Immature natural killer cell (primary cell): Measurements from ENCODE around the gene PLEKHH1. TPM values are rescaled to one million over a fixed set of nuclear protein-coding genes. Genes with fewer than 3 reads are reported as not detected.
"Not testable (repeated sequence)": the region's sequence is repeated elsewhere in the genome, so short reads cannot be mapped to it uniquely, and the experiment has no call there.

ENCODE experiments used
- DNase-seq, 3 donors: peaks; one replicate each; pipeline ENCODE4 v3.0.0; 2022; ENCODE audit warnings: mixed read lengths in 1 of 3
- H3K27ac Mint-ChIP-seq, 6 donors: one replicate each; pipeline ENCODE4 v1.8.0; 2020; ENCODE audit warnings: mixed read lengths in 6 of 6, mild to moderate bottlenecking in 5 of 6, inconsistent platforms in 4 of 6, moderate library complexity in 3 of 6
- H3K27me3 Mint-ChIP-seq, 3 donors: one replicate each; pipeline ENCODE4 v1.8.0; 2020 to 2021; ENCODE audit warnings: low read depth in 3 of 3, mild to moderate bottlenecking in 3 of 3, mixed read lengths in 3 of 3, moderate library complexity in 3 of 3, inconsistent platforms in 1 of 3
- H3K36me3 Mint-ChIP-seq, 3 donors: one replicate each; pipeline ENCODE4 v1.8.0; 2020; ENCODE audit warnings: mixed read lengths in 3 of 3, inconsistent platforms in 2 of 3, mild to moderate bottlenecking in 2 of 3
- H3K4me1 Mint-ChIP-seq, 2 donors: one replicate each; pipeline ENCODE4 v1.8.0; 2020; ENCODE audit warnings: inconsistent platforms in 2 of 2, mild to moderate bottlenecking in 2 of 2, mixed read lengths in 2 of 2, moderate library complexity in 1 of 2
- H3K4me3 Mint-ChIP-seq, 5 donors: one replicate each; pipeline ENCODE4 v1.8.0; 2020; ENCODE audit warnings: mild to moderate bottlenecking in 5 of 5, mixed read lengths in 5 of 5, inconsistent platforms in 3 of 5, moderate library complexity in 3 of 5
- H3K9me3 Mint-ChIP-seq, 6 donors: one replicate each; pipeline ENCODE4 v1.8.0; 2020; ENCODE audit warnings: mild to moderate bottlenecking in 6 of 6, mixed read lengths in 6 of 6, inconsistent platforms in 4 of 6, moderate library complexity in 3 of 6
- polyA plus RNA-seq, 3 donors: library from polyadenylated mRNA; unstranded; fragments of 300-500 nt; fragmentation: Illumina TruSeq; gene quantifications; one replicate each; pipeline ENCODE4 v1.2.3, GENCODE V29; 2021

The PLEKHH1 gene
- polyA plus RNA-seq, 3 donors from 2014 or later = 0.22 TPM; not detected in 2

GRCh38 chr14:67626131-67626530, 93.0 kb downstream of the PLEKHH1 start:
- H3K9me3 Mint-ChIP-seq, H3K4me3 Mint-ChIP-seq: not testable (repeated sequence)

GRCh38 chr14:67627519-67627918, 94.4 kb downstream of the PLEKHH1 start:
- Mint-ChIP-seq H3K27ac (no peak overlapping the region), H3K36me3 (no peaks in the 10 kb centered on the region), H3K9me3 (no peaks in the 10 kb centered on the region), H3K27me3 (peaks cover 0 to 4% (median 4%) of the 10 kb centered on the region in 3 donors), H3K4me3 (no peak overlapping the region), H3K4me1 (no peaks in the 10 kb centered on the region)
- no peak for DNase-seq

More at GRCh38 chr14:67626131-67626530, 93.0 kb downstream of the PLEKHH1 start:
- H3K27ac Mint-ChIP-seq, H3K36me3 Mint-ChIP-seq, H3K4me1 Mint-ChIP-seq, DNase-seq, H3K27me3 Mint-ChIP-seq: not testable (repeated sequence)

- H3K4me3 Mint-ChIP-seq = no peak overlapping the region
- H3K36me3 Mint-ChIP-seq = peaks cover 0 to 6% (median 0%) of the 10 kb centered on the region in 3 donors
- DNase-seq = no peak
- H3K27ac Mint-ChIP-seq = no peak overlapping the region
- H3K9me3 Mint-ChIP-seq = no peaks in the 10 kb centered on the region
- H3K4me1 Mint-ChIP-seq = no peaks in the 10 kb centered on the region
- peaks cover 2 to 6% (median 4%) of the 10 kb centered on the region in 3 donors for H3K27me3 Mint-ChIP-seq
These were observed 97.1 kb downstream of the PLEKHH1 start for GRCh38 chr14:67630186-67630585.

GRCh38 chr14:67630938-67631337, 97.8 kb downstream of the PLEKHH1 start:
- H3K9me3 Mint-ChIP-seq = no peaks in the 10 kb centered on the region
- no peak overlapping the region for H3K27ac Mint-ChIP-seq
- H3K36me3 Mint-ChIP-seq = peaks cover 0 to 6% (median 0%) of the 10 kb centered on the region in 3 donors
- no peaks in the 10 kb centered on the region for H3K4me1 Mint-ChIP-seq
- no peak for DNase-seq
- no peak overlapping the region for H3K4me3 Mint-ChIP-seq
- peaks cover 2 to 4% (median 4%) of the 10 kb centered on the region in 3 donors for H3K27me3 Mint-ChIP-seq

GRCh38 chr14:67633451-67634147, 100.5 kb downstream of the PLEKHH1 start:
- Mint-ChIP-seq H3K4me3 (no peak overlapping the region), H3K36me3 (peaks cover 0 to 6% (median 0%) of the 10 kb centered on the region in 3 donors), H3K9me3 (no peaks in the 10 kb centered on the region), H3K4me1 (no peaks in the 10 kb centered on the region), H3K27me3 (peaks cover 2 to 4% (median 4%) of the 10 kb centered on the region in 3 donors), H3K27ac (no peak overlapping the region)
- DNase-seq = no peak

- Mint-ChIP-seq H3K27me3 (peaks cover 1 to 3% (median 3%) of the 10 kb centered on the region in 3 donors), H3K9me3 (no peaks in the 10 kb centered on the region), H3K36me3 (peaks cover 0 to 6% (median 0%) of the 10 kb centered on the region in 3 donors), H3K4me3 (no peak overlapping the region), H3K27ac (no peak overlapping the region), H3K4me1 (no peaks in the 10 kb centered on the region)
- no peak for DNase-seq
These were observed 103.3 kb downstream of the PLEKHH1 start for GRCh38 chr14:67636361-67636919.

- Mint-ChIP-seq H3K36me3 (peaks cover 0 to under 1% (median 0%) of the 10 kb centered on the region in 3 donors), H3K9me3 (no peaks in the 10 kb centered on the region), H3K27ac (no peak overlapping the region), H3K4me1 (peaks cover 0 to 5% of the 10 kb centered on the region in 2 donors), H3K4me3 (no peak overlapping the region), H3K27me3 (peaks cover 0 to 5% (median 0%) of the 10 kb centered on the region in 3 donors)
- DNase-seq = no peak
These were observed 105.6 kb downstream of the PLEKHH1 start for GRCh38 chr14:67638642-67639041.

Other genes starting within 250 kb of the PLEKHH1 start
- 10 to 100 TPM; 74.0 to 94.9 (median 80.1) TPM for gene ATP6V1D, start 173.5 kb upstream of the PLEKHH1 start, polyA plus RNA-seq
- gene EIF2S1, start 173.0 kb upstream of the PLEKHH1 start, polyA plus RNA-seq = 100 to 1,000 TPM; 131 to 159 (median 141) TPM
- not detected for gene PLEK2, start 121.1 kb upstream of the PLEKHH1 start, polyA plus RNA-seq
- 10 to 100 TPM; 28.0 to 67.1 (median 35.8) TPM for gene TMEM229B, start 44.6 kb upstream of the PLEKHH1 start, polyA plus RNA-seq
- 10 to 100 TPM; 28.8 to 41.9 (median 37.3) TPM for gene PIGH, start 67.0 kb downstream of the PLEKHH1 start, polyA plus RNA-seq
- gene ARG2, start 86.6 kb downstream of the PLEKHH1 start, polyA plus RNA-seq = 1 to 10 TPM in 2 of 3 donors, under 1 TPM in 1; 0.41 to 2.0 (median 1.8) TPM
- gene VTI1B, start 141.3 kb downstream of the PLEKHH1 start, polyA plus RNA-seq = 100 to 1,000 TPM in 2 of 3 donors, 10 to 100 TPM in 1; 75.0 to 118 (median 104) TPM
- 100 to 1,000 TPM in 1 of 3 donors, 10 to 100 TPM in 2; 62.7 to 113 (median 76.1) TPM for gene RDH11, start 162.5 kb downstream of the PLEKHH1 start, polyA plus RNA-seq
- gene RDH12, start 168.6 kb downstream of the PLEKHH1 start, polyA plus RNA-seq = under 1 TPM in 1 of 3 donors, not detected in 2; 0.17 TPM